Cardiac fibroblast (primary cell): ENCODE results near the gene ELN.

Source experiments
- DNase-seq, 2 donors: peaks; one replicate each; pipeline versions ENCODE4 v3.0.0 to v3.0.0-alpha.2; 2010; ENCODE audit warnings: low read depth in 2 of 2
- H3K4me3 ChIP-seq, 2 donors: replicated peaks in 1 of 2; 1 replicate in 1 of 2; 2 replicates in 1 of 2; pipeline ENCODE4 v1.5.1; 2011; ENCODE audit warnings: low read depth in 2 of 2, low read length in 2 of 2, mild to moderate bottlenecking in 2 of 2, moderate library complexity in 1 of 2
- CTCF ChIP-seq: IDR thresholded peaks from one replicate; pipeline ENCODE4 v1.5.1; 2011; ENCODE audit warnings: low read depth, mild to moderate bottlenecking, low read length, inconsistent platforms

Gene ELN

GRCh38 chr7:74068378-74069085 is 40.6 kb downstream of the ELN start:
- TF ChIP-seq CTCF = no peak
- no peak for DNase-seq
- H3K4me3 ChIP-seq = no peak overlapping the region

GRCh38 chr7:74069086-74069541 is 41.1 kb downstream of the ELN start:
- no peak overlapping the region for H3K4me3 ChIP-seq
- TF ChIP-seq CTCF = no peak
- DNase-seq = no peak

GRCh38 chr7:74069790-74070618 is 42.0 kb downstream of the ELN start:
- DNase-seq = no peak
- TF ChIP-seq CTCF = no peak
- no peak overlapping the region for H3K4me3 ChIP-seq

- no peak for TF ChIP-seq CTCF
- DNase-seq = no peak
- no peak overlapping the region for H3K4me3 ChIP-seq
Observed at GRCh38 chr7:74070619-74070921, 42.6 kb downstream of the ELN start.

GRCh38 chr7:74071121-74071520 is 43.1 kb downstream of the ELN start:
- no peak overlapping the region for H3K4me3 ChIP-seq
- no peak for DNase-seq
- TF ChIP-seq CTCF = no peak

- no peak for DNase-seq
- no peak for TF ChIP-seq CTCF
- H3K4me3 ChIP-seq = no peak overlapping the region
Observed at GRCh38 chr7:74074770-74075169, 46.8 kb downstream of the ELN start.
